AG10803 (cell line): ENCODE results near the gene GBX1.

ENCODE experiments used
- DNase-seq: peaks from one replicate; pipeline ENCODE4 v3.0.0; 2010; ENCODE audit warnings: low read depth
- H3K4me3 ChIP-seq: 2 replicates; pipeline ENCODE4 v1.5.1; 2011; ENCODE audit warnings: mild to moderate bottlenecking, low read length, control low read depth
- CTCF ChIP-seq: conservative IDR thresholded peaks from 2 replicates; pipeline ENCODE4 v1.5.1; 2011; ENCODE audit warnings: mild to moderate bottlenecking, low read length, control low read depth, inconsistent platforms

Gene GBX1

GRCh38 chr7:151131224-151131591 lies 36.3 kb downstream of the GBX1 start:
- no peak overlapping the region for H3K4me3 ChIP-seq
- no peak for DNase-seq
- no peak for TF ChIP-seq CTCF

DNA sequence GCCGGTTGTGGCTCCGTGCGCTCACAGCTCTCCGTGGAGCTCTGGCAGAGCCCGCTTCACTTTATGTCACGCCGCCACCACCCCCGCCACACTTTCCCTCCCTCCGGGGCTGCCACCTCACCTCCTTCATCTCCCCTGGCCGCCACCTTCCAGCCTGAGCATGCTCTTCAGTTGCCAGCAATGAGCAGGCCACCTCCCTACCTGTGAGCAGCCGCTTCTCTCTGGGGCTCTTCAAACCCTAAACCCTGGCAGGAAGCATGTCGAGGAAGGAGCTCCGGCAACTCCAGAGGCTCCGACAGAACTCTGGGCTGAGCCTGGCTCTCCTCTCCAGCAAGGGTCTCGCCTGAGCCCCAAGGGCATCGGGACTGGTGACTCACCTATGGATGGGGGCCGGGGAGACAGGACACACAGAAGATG lies 36.7 kb downstream of the GBX1 start:
- DNase-seq = no peak
- no peak for TF ChIP-seq CTCF
- no peak overlapping the region for H3K4me3 ChIP-seq

- H3K4me3 ChIP-seq = no peak overlapping the region
- no peak for TF ChIP-seq CTCF
- DNase-seq = no peak
Measured at GRCh38 chr7:151129960-151130591, 37.4 kb downstream of the GBX1 start.

- no peak for DNase-seq
- TF ChIP-seq CTCF = no peak
- no peak overlapping the region for H3K4me3 ChIP-seq
Measured at GRCh38 chr7:151129117-151129959, 38.2 kb downstream of the GBX1 start.

DNA sequence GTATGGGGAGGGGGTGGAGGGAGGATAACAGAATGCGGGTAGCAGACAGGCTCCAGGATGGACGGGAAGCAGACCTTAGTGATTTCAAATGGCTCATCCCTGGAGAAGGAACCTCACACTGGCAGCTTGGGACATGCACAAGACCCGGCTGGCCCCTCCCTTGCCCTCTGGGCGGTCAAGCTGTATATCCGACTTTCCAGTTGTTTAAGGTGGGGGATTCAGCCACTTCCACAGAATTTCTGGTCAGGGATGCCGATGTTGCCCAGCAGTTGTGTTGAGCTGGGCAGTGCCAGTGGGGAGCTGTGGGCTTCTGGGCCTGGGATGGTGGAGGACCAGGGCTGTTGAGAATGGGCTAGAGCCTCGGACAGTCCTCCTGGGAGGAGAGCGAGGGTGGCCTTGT lies 38.8 kb downstream of the GBX1 start:
- TF ChIP-seq CTCF = no peak
- DNase-seq = no peak
- H3K4me3 ChIP-seq = no peak overlapping the region

GRCh38 chr7:151128144-151128543 lies 39.4 kb downstream of the GBX1 start:
- no peak for TF ChIP-seq CTCF
- no peak overlapping the region for H3K4me3 ChIP-seq
- no peak for DNase-seq
